ENCODE data around the gene CAPN9. TPM values are rescaled to one million over a fixed set of nuclear protein-coding genes. Genes with fewer than 3 reads are reported as not detected.

Gene CAPN9
- total and polyA plus RNA-seq, 4 donors, result not detected

GRCh38 chr1:230701434-230701833 lies 45.8 kb upstream of the CAPN9 start:
- DNase-seq (ENCODE audit: low spot score), result no peak
- Histone ChIP-seq H3K27me3 (ENCODE audit: control insufficient read depth in 4 of 4, insufficient read depth in 4 of 4, low read length in 3 of 4) (no peaks in the 10 kb centered on the region), H3K9me3 (ENCODE audit: control insufficient read depth in 4 of 4, low read length in 3 of 4) (no peaks in the 10 kb centered on the region), H3K36me3 (ENCODE audit: control insufficient read depth in 4 of 4, insufficient read depth in 3 of 4, low read depth in 1 of 4, low read length in 3 of 4) (peaks cover 10 to 47% (median 31%) of the 10 kb centered on the region in 4 donors), H3K4me3 (ENCODE audit: low read depth in 1 of 3, low read length in 3 of 3) (no peak overlapping the region), H3K4me1 (ENCODE audit: control insufficient read depth in 4 of 4, insufficient read depth in 4 of 4, low read length in 3 of 4) (peaks cover 0 to 9% (median 4%) of the 10 kb centered on the region in 4 donors), H3K9ac (ENCODE audit: low read depth in 1 of 2, low read length in 2 of 2) (no peak overlapping the region), H3K27ac (ENCODE audit: low read depth in 1 of 2, low read length in 2 of 2) (no peak overlapping the region)
- 90% methylated on average over 17 of the region's 17 CpGs for WGBS
- TF ChIP-seq NR2F2 (IDR thresholded peaks at IDR 0.05) (no peak), YY1 (IDR thresholded peaks at IDR 0.05) (no peak), FOXA2 (IDR thresholded peaks at IDR 0.05) (no peak)
- TF ChIP-seq, protein P1, sequence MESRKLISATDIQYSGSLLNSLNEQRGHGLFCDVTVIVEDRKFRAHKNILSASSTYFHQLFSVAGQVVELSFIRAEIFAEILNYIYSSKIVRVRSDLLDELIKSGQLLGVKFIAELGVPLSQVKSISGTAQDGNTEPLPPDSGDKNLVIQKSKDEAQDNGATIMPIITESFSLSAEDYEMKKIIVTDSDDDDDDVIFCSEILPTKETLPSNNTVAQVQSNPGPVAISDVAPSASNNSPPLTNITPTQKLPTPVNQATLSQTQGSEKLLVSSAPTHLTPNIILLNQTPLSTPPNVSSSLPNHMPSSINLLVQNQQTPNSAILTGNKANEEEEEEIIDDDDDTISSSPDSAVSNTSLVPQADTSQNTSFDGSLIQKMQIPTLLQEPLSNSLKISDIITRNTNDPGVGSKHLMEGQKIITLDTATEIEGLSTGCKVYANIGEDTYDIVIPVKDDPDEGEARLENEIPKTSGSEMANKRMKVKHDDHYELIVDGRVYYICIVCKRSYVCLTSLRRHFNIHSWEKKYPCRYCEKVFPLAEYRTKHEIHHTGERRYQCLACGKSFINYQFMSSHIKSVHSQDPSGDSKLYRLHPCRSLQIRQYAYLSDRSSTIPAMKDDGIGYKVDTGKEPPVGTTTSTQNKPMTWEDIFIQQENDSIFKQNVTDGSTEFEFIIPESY (IDR thresholded peaks at IDR 0.05), result no peak

GRCh38 chr1:230701895-230702768 lies 45.1 kb upstream of the CAPN9 start:
- H3K4me1 ChIP-seq (ENCODE audit: control insufficient read depth in 4 of 4, insufficient read depth in 4 of 4, low read length in 3 of 4), result peaks cover 2 to 16% (median 6%) of the 10 kb centered on the region in 4 donors

DNA sequence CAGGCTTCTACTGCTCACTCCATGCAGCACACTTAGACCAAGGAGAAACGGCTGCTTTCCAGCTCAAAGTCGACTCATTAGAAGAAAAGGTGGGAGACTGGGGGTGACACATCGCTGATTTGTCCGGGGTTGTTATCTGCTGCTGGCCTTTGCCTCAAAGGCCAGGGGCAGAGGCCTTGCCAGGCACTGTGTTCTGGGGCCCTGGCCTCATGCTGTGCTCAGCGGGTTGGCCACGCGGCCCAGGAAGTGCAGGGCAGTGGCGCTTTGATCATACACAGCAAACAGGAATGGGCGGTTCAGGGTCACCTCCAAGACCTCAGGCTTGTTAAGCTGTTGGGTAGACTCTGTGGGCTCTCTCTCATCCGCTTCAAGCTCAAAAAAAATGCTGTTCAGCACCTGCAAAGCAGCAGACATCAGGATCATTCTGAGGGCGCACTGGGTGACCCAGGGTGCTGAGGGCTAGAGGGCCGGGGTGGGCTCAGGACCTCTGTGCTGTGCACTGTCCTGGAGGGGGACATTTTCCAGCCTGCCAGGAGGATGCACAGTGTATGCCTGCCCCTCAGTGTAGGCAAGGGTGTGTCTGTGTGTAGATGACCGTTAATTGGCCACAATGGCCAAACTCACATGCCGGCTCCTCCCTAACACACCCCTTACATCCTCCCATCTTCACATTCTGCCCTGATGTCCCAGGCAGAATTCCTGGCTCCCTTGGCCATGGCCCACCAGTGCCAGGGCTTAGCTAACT lies 44.1 kb upstream of the CAPN9 start:
- H3K4me3 ChIP-seq (ENCODE audit: low read depth in 1 of 3, low read length in 3 of 3), result no peak overlapping the region
- H3K9me3 ChIP-seq (ENCODE audit: control insufficient read depth in 4 of 4, low read length in 3 of 4), result no peaks in the 10 kb centered on the region
- DNase-seq (ENCODE audit: low spot score), result no peak
- WGBS, result 62% methylated on average over 14 of the region's 14 CpGs
- peaks cover 10 to 54% (median 42%) of the 10 kb centered on the region in 4 donors for H3K36me3 ChIP-seq (ENCODE audit: control insufficient read depth in 4 of 4, insufficient read depth in 3 of 4, low read depth in 1 of 4, low read length in 3 of 4)
- no peak overlapping the region for H3K27ac ChIP-seq (ENCODE audit: low read depth in 1 of 2, low read length in 2 of 2)
- no peak overlapping the region for H3K9ac ChIP-seq (ENCODE audit: low read depth in 1 of 2, low read length in 2 of 2)
- TF ChIP-seq JUND (IDR thresholded peaks at IDR 0.05) (peak in 1 of 2 donors; percentile 18), ATF3 (IDR thresholded peaks at IDR 0.05) (peak; percentile 33), SP1 (IDR thresholded peaks at IDR 0.05) (peak; percentile 34), RXRA (IDR thresholded peaks at IDR 0.05) (peak in 1 of 2 donors; percentile 38), HNF4A (conservative IDR thresholded peaks at IDR 0.05) (peak in 1 of 2 donors; percentile 24), YY1 (IDR thresholded peaks at IDR 0.05) (no peak)
- TF ChIP-seq, protein P2, sequence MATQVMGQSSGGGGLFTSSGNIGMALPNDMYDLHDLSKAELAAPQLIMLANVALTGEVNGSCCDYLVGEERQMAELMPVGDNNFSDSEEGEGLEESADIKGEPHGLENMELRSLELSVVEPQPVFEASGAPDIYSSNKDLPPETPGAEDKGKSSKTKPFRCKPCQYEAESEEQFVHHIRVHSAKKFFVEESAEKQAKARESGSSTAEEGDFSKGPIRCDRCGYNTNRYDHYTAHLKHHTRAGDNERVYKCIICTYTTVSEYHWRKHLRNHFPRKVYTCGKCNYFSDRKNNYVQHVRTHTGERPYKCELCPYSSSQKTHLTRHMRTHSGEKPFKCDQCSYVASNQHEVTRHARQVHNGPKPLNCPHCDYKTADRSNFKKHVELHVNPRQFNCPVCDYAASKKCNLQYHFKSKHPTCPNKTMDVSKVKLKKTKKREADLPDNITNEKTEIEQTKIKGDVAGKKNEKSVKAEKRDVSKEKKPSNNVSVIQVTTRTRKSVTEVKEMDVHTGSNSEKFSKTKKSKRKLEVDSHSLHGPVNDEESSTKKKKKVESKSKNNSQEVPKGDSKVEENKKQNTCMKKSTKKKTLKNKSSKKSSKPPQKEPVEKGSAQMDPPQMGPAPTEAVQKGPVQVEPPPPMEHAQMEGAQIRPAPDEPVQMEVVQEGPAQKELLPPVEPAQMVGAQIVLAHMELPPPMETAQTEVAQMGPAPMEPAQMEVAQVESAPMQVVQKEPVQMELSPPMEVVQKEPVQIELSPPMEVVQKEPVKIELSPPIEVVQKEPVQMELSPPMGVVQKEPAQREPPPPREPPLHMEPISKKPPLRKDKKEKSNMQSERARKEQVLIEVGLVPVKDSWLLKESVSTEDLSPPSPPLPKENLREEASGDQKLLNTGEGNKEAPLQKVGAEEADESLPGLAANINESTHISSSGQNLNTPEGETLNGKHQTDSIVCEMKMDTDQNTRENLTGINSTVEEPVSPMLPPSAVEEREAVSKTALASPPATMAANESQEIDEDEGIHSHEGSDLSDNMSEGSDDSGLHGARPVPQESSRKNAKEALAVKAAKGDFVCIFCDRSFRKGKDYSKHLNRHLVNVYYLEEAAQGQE (IDR thresholded peaks at IDR 0.05), result peak; percentile 7
- TF ChIP-seq, protein P1 (IDR thresholded peaks at IDR 0.05), result no peak
- peaks cover 1 to 23% (median 14%) of the 10 kb centered on the region in 4 donors for H3K4me1 ChIP-seq (ENCODE audit: control insufficient read depth in 4 of 4, insufficient read depth in 4 of 4, low read length in 3 of 4)
- no peaks in the 10 kb centered on the region for H3K27me3 ChIP-seq (ENCODE audit: control insufficient read depth in 4 of 4, insufficient read depth in 4 of 4, low read length in 3 of 4)

More at GRCh38 chr1:230701895-230702768, 45.1 kb upstream of the CAPN9 start:
- Histone ChIP-seq H3K9ac (ENCODE audit: low read depth in 1 of 2, low read length in 2 of 2) (no peak overlapping the region), H3K9me3 (ENCODE audit: control insufficient read depth in 4 of 4, low read length in 3 of 4) (no peaks in the 10 kb centered on the region), H3K4me3 (ENCODE audit: low read depth in 1 of 3, low read length in 3 of 3) (no peak overlapping the region), H3K27me3 (ENCODE audit: control insufficient read depth in 4 of 4, insufficient read depth in 4 of 4, low read length in 3 of 4) (no peaks in the 10 kb centered on the region), H3K27ac (ENCODE audit: low read depth in 1 of 2, low read length in 2 of 2) (no peak overlapping the region), H3K36me3 (ENCODE audit: control insufficient read depth in 4 of 4, insufficient read depth in 3 of 4, low read depth in 1 of 4, low read length in 3 of 4) (peaks cover 10 to 52% (median 37%) of the 10 kb centered on the region in 4 donors)
- 89% methylated on average over 19 of the region's 19 CpGs for WGBS
- DNase-seq (ENCODE audit: low spot score), result no peak
- TF ChIP-seq TAF1 (conservative IDR thresholded peaks at IDR 0.05) (no peak), SP1 (IDR thresholded peaks at IDR 0.05) (no peak), JUND (IDR thresholded peaks at IDR 0.05) (peak in 1 of 2 donors; percentile 42), NR2F2 (IDR thresholded peaks at IDR 0.05) (peak; percentile 5), HNF4A (conservative IDR thresholded peaks at IDR 0.05) (peak in 1 of 2 donors; percentile 54), EGR1 (IDR thresholded peaks at IDR 0.05; ENCODE audit: low read depth in 2 of 2) (peak in 1 of 2 donors; percentile 21)

Data from liver (tissue), 9 donors.